Activated T-cell treated with anti-CD3 and anti-CD28 coated beads, Interleukin-2, amount 50 U/mL, for 72 hours (primary cell): ENCODE results near the gene WDR4. TPM values are rescaled to one million over a fixed set of nuclear protein-coding genes. Genes with fewer than 3 reads are reported as not detected.
"Not testable (repeated sequence)": the region's sequence is repeated elsewhere in the genome, so short reads cannot be mapped to it uniquely, and the experiment has no call there.

Experiments
- ATAC-seq, 2 donors: fragments of 150-1000 bp; cut with Tn5 transposase; replicated peaks in 1 of 2; 2 replicates each; pipeline ENCODE4 v1.10.0; 2021; ENCODE audit warnings: moderate library complexity in 2 of 2, mild to moderate bottlenecking in 1 of 2
- DNase-seq, 2 donors: peaks; one replicate each; pipeline ENCODE4 v3.0.0; 2021 to 2022; ENCODE audit warnings: mixed read lengths in 1 of 2
- H3K27ac Mint-ChIP-seq: one replicate; pipeline ENCODE4 v1.8.0; 2022; ENCODE audit warnings: mild to moderate bottlenecking, moderate library complexity, mixed read lengths
- H3K27me3 Mint-ChIP-seq: one replicate; pipeline ENCODE4 v1.8.0; 2022; ENCODE audit warnings: low read depth, mixed read lengths
- H3K36me3 Mint-ChIP-seq, 2 donors: one replicate each; pipeline ENCODE4 v1.8.0; 2022; ENCODE audit warnings: mixed read lengths in 2 of 2, mild to moderate bottlenecking in 1 of 2; ENCODE audit not compliant: insufficient read depth in 2 of 2
- H3K4me1 Mint-ChIP-seq: one replicate; pipeline ENCODE4 v1.8.0; 2022; ENCODE audit warnings: low read depth, mixed read lengths
- H3K4me3 Mint-ChIP-seq, 2 donors: one replicate each; pipeline ENCODE4 v1.8.0; 2022; ENCODE audit warnings: mild to moderate bottlenecking in 2 of 2, mixed read lengths in 2 of 2, moderate library complexity in 2 of 2
- H3K9me3 Mint-ChIP-seq, 2 donors: one replicate each; pipeline ENCODE4 v1.8.0; 2022; ENCODE audit warnings: mixed read lengths in 2 of 2
- total RNA-seq, 2 donors: library from RNA; stranded (reverse); gene quantifications; one replicate each; pipeline ENCODE4 v1.2.3, GENCODE V29; 2022

Gene WDR4
- total RNA-seq, 2 donors from 2014 or later: 17.1 to 18.9 TPM

- no peak overlapping the region for H3K4me3 Mint-ChIP-seq
- H3K36me3 Mint-ChIP-seq: peaks cover 16 to 43% of the 10 kb centered on the region in 2 donors
- H3K27me3 Mint-ChIP-seq: no peaks in the 10 kb centered on the region
- no peak overlapping the region for H3K27ac Mint-ChIP-seq
- no peaks in the 10 kb centered on the region for H3K9me3 Mint-ChIP-seq
- H3K4me1 Mint-ChIP-seq: peaks cover 9% of the 10 kb centered on the region
- ATAC-seq (no peak), DNase-seq (no peak)
Observed at GRCh38 chr21:42847051-42847707, 32.2 kb downstream of the WDR4 start.

GRCh38 chr21:42846221-42846620 lies 33.1 kb downstream of the WDR4 start:
- ATAC-seq (no peak), DNase-seq (no peak)
- peaks cover 16 to 42% of the 10 kb centered on the region in 2 donors for H3K36me3 Mint-ChIP-seq
- H3K27me3 Mint-ChIP-seq: no peaks in the 10 kb centered on the region
- H3K4me3 Mint-ChIP-seq: no peak overlapping the region
- H3K27ac Mint-ChIP-seq: no peak overlapping the region
- H3K9me3 Mint-ChIP-seq: no peaks in the 10 kb centered on the region
- H3K4me1 Mint-ChIP-seq: peaks cover 9% of the 10 kb centered on the region

- ATAC-seq (no peak), DNase-seq (no peak)
- Mint-ChIP-seq H3K27me3 (no peaks in the 10 kb centered on the region), H3K9me3 (no peaks in the 10 kb centered on the region), H3K4me3 (no peak overlapping the region), H3K36me3 (peaks cover 16 to 41% of the 10 kb centered on the region in 2 donors), H3K27ac (no peak overlapping the region), H3K4me1 (peaks cover 9% of the 10 kb centered on the region)
Observed at GRCh38 chr21:42845296-42845965, 33.9 kb downstream of the WDR4 start.

GRCh38 chr21:42844411-42845113 lies 34.8 kb downstream of the WDR4 start:
- Mint-ChIP-seq H3K36me3 (peaks cover 15 to 40% of the 10 kb centered on the region in 2 donors), H3K9me3 (no peaks in the 10 kb centered on the region), H3K4me3 (no peak overlapping the region), H3K27me3 (no peaks in the 10 kb centered on the region), H3K4me1 (peaks cover 9% of the 10 kb centered on the region), H3K27ac (no peak overlapping the region)
- DNase-seq: no peak
- no peak for ATAC-seq

- peaks cover 0 to 31% of the 10 kb centered on the region in 2 donors for H3K36me3 Mint-ChIP-seq
- H3K4me1 Mint-ChIP-seq: no peaks in the 10 kb centered on the region
- no peak overlapping the region for H3K27ac Mint-ChIP-seq
- no peaks in the 10 kb centered on the region for H3K9me3 Mint-ChIP-seq
- no peak for DNase-seq
- no peak for ATAC-seq
- H3K27me3 Mint-ChIP-seq: no peaks in the 10 kb centered on the region
- no peak overlapping the region for H3K4me3 Mint-ChIP-seq
Observed at GRCh38 chr21:42843056-42843455, 36.3 kb downstream of the WDR4 start.

- H3K36me3 Mint-ChIP-seq: peaks cover 0 to 27% of the 10 kb centered on the region in 2 donors
- peak in 1 of 2 donors; percentile 60 for ATAC-seq
- H3K4me3 Mint-ChIP-seq, H3K9me3 Mint-ChIP-seq, H3K27me3 Mint-ChIP-seq, DNase-seq, H3K4me1 Mint-ChIP-seq, H3K27ac Mint-ChIP-seq: not testable (repeated sequence)
Observed at GRCh38 chr21:42841916-42842655, 37.3 kb downstream of the WDR4 start.

GRCh38 chr21:42841156-42841915 lies 38.0 kb downstream of the WDR4 start:
- no peaks in the 10 kb centered on the region for H3K4me1 Mint-ChIP-seq
- DNase-seq: no peak

GRCh38 chr21:42840411-42841155 lies 38.8 kb downstream of the WDR4 start:
- Mint-ChIP-seq H3K9me3 (no peaks in the 10 kb centered on the region), H3K27ac (no peak overlapping the region), H3K27me3 (no peaks in the 10 kb centered on the region), H3K4me1 (no peaks in the 10 kb centered on the region), H3K36me3 (peaks cover 0 to 20% of the 10 kb centered on the region in 2 donors), H3K4me3 (no peak overlapping the region)
- DNase-seq: no peak
- no peak for ATAC-seq

More at GRCh38 chr21:42841156-42841915, 38.0 kb downstream of the WDR4 start:
- H3K36me3 Mint-ChIP-seq: peaks cover 0 to 21% of the 10 kb centered on the region in 2 donors
- no peak overlapping the region for H3K27ac Mint-ChIP-seq
- no peaks in the 10 kb centered on the region for H3K27me3 Mint-ChIP-seq
- ATAC-seq: no peak
- no peak overlapping the region for H3K4me3 Mint-ChIP-seq
- H3K9me3 Mint-ChIP-seq: no peaks in the 10 kb centered on the region

- no peak overlapping the region for H3K27ac Mint-ChIP-seq
Observed at GRCh38 chr21:42839271-42840231, 39.8 kb downstream of the WDR4 start.

GRCh38 chr21:42838212-42838690 lies 41.1 kb downstream of the WDR4 start:
- DNase-seq, H3K4me3 Mint-ChIP-seq, ATAC-seq, H3K4me1 Mint-ChIP-seq, H3K9me3 Mint-ChIP-seq, H3K27me3 Mint-ChIP-seq, H3K27ac Mint-ChIP-seq: not testable (repeated sequence)
- H3K36me3 Mint-ChIP-seq: peaks cover 0 to 14% of the 10 kb centered on the region in 2 donors

More at GRCh38 chr21:42839271-42840231, 39.8 kb downstream of the WDR4 start:
- Mint-ChIP-seq H3K9me3 (no peaks in the 10 kb centered on the region), H3K36me3 (peaks cover 0 to 15% of the 10 kb centered on the region in 2 donors), H3K27me3 (no peaks in the 10 kb centered on the region), H3K4me3 (no peak overlapping the region), H3K4me1 (no peaks in the 10 kb centered on the region)
- ATAC-seq (peak in 1 of 2 donors; percentile 8), DNase-seq (no peak)
